Vagina (tissue), 2 donors: ENCODE results near the gene B4GALT4.

Experiments
- CTCF ChIP-seq, 3 experiments: fragments of 450-650 bp in 2 of 3; fragments of 200-600 bp in 1 of 3; sonication (generic) in 1 of 3; IDR thresholded peaks; one replicate each; pipeline ENCODE4 v1.5.1; 2017 to 2019; ENCODE audit warnings: antibody characterized with exemption in 3 of 3, mild to moderate bottlenecking in 2 of 3, moderate library complexity in 2 of 3
- POLR2A ChIP-seq, 2 donors: fragments of 450-650 bp; IDR thresholded peaks; one replicate each; pipeline ENCODE4 v1.6.1; 2017; ENCODE audit warnings: antibody characterized with exemption in 2 of 2, mild to moderate bottlenecking in 2 of 2, moderate library complexity in 2 of 2
- POLR2AphosphoS5 ChIP-seq, 2 donors: sonication (generic); formaldehyde crosslinking; IDR thresholded peaks; one replicate each; pipeline ENCODE4 v1.9.0; 2017; ENCODE audit warnings: antibody characterized with exemption in 2 of 2, mild to moderate bottlenecking in 2 of 2, low read depth in 1 of 2; ENCODE audit not compliant: insufficient read depth in 1 of 2

GRCh38 chr3:119175872-119176756, 64.6 kb downstream of the B4GALT4 start:
- no peak for TF ChIP-seq CTCF (IDR thresholded peaks at IDR 0.05)
- TF ChIP-seq POLR2A (IDR thresholded peaks at IDR 0.05): no peak
- no peak for TF ChIP-seq POLR2AphosphoS5 (IDR thresholded peaks at IDR 0.05; ENCODE audit: insufficient read depth in 1 of 2, low read depth in 1 of 2)
